Prostate gland (tissue), 2 donors: ENCODE data around the gene TGM1. TPM values are rescaled to one million over a fixed set of nuclear protein-coding genes. Genes with fewer than 3 reads are reported as not detected.

ENCODE experiments used
- DNase-seq: peaks from one replicate; pipeline ENCODE4 v3.0.0-alpha.2; 2019; ENCODE audit warnings: low spot score
- H3K27ac ChIP-seq, 2 donors: fragments of 200-600 bp; sonication (generic); 2 replicates each; pipeline ENCODE4 v1.5.1; 2017 to 2019
- H3K27me3 ChIP-seq: fragments of 200-600 bp; sonication (generic); replicated peaks from 2 replicates; pipeline ENCODE4 v1.5.1; 2019; ENCODE audit not compliant: insufficient read depth
- H3K36me3 ChIP-seq, 2 donors: fragments of 200-600 bp; sonication (generic); 1 replicate in 1 of 2; 2 replicates in 1 of 2; pipeline versions ENCODE4 v1.5.1 to v1.8.1; 2017 to 2019
- H3K4me1 ChIP-seq: fragments of 200-600 bp; sonication (generic); replicated peaks from 2 replicates; pipeline ENCODE4 v1.5.1; 2019
- H3K4me3 ChIP-seq, 2 donors: fragments of 200-600 bp; sonication (generic); 2 replicates each; pipeline ENCODE4 v1.5.1; 2017 to 2019
- H3K9me3 ChIP-seq: fragments of 200-600 bp; sonication (generic); 2 replicates; pipeline ENCODE4 v1.5.1; 2017
- POLR2A ChIP-seq: fragments of 450-650 bp; IDR thresholded peaks from one replicate; pipeline ENCODE4 v1.6.1; 2016; ENCODE audit warnings: antibody characterized with exemption, mild to moderate bottlenecking
- POLR2AphosphoS5 ChIP-seq: sonication (generic); formaldehyde crosslinking; IDR thresholded peaks from one replicate; pipeline ENCODE4 v1.6.1; 2017; ENCODE audit warnings: antibody characterized with exemption
- WGBS: methylation state at CpG from one replicate; pipeline ENCODE4 v1.1.5; 2018; 5-methylcytosine and 5-hydroxymethylcytosine counted together
- intact Hi-C: fragments of 100-400 bp; cut with DNase I; formaldehyde crosslinking; loops from one replicate; pipeline ENCODE4 v1.14.2; 2022
- total RNA-seq, 2 donors: library from RNA; depleted of rRNA; stranded (reverse); fragments of >200 nt; gene quantifications; one replicate each; pipeline ENCODE4 v1.1.0, GENCODE V29; 2016
- TF ChIP-seq, protein P1 (sequence below), 4 experiments: fragments of 200-600 bp in 2 of 4; fragments of 450-650 bp in 2 of 4; sonication (generic) in 2 of 4; IDR thresholded peaks; 1 replicate in 3 of 4; 2 replicates in 1 of 4; pipeline ENCODE4 v1.5.1; 2016 to 2019; ENCODE audit warnings: antibody characterized with exemption in 4 of 4, mild to moderate bottlenecking in 2 of 4, moderate library complexity in 2 of 4

Gene TGM1
- total RNA-seq, 2 donors from 2014 or later = 6.6 to 11.4 TPM

DNA sequence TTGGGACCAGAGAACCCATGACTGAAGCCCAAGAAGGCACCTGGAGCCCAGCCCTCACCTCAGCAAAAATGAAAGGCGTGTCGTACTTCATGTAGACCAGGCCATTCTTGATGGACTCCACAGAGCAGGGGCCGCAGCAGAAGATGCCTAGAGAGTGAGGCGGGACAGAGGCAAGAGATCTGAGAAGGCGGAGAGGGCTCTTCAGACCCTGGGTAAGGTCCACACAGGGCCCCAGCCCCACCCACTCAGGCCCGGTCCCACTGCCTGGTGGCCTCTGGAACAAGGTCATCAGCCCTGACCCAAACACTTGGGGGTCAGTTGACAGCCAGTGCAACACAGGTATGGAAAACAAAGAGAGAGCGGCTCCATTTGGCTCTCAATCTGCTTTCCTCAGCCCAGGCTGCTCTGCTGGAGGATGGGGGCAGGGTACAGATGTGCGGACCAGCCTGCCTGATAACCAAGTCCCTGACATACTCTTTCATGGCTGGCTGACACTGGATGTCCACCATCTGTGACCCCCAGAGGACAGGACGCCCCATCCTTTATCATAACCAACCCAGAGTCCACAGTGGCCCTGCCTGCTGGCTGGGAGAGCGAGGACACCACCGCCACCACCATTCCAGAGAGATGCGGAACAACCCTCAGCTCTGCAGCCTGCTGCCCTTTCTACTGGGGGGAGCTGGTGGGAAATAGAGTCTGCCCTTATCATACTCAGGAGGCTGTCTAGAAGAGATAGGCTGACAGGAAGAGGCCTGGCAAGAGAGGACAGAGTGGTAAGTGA is 6.9 kb downstream of the TGM1 start:
- H3K4me3 ChIP-seq = no peak overlapping the region
- WGBS = 88% methylated on average over 12 of the region's 12 CpGs
- H3K9me3 ChIP-seq = no peaks in the 10 kb centered on the region
- DNase-seq = no peak
- intact Hi-C loops = no loop called here
- TF ChIP-seq, protein P1, sequence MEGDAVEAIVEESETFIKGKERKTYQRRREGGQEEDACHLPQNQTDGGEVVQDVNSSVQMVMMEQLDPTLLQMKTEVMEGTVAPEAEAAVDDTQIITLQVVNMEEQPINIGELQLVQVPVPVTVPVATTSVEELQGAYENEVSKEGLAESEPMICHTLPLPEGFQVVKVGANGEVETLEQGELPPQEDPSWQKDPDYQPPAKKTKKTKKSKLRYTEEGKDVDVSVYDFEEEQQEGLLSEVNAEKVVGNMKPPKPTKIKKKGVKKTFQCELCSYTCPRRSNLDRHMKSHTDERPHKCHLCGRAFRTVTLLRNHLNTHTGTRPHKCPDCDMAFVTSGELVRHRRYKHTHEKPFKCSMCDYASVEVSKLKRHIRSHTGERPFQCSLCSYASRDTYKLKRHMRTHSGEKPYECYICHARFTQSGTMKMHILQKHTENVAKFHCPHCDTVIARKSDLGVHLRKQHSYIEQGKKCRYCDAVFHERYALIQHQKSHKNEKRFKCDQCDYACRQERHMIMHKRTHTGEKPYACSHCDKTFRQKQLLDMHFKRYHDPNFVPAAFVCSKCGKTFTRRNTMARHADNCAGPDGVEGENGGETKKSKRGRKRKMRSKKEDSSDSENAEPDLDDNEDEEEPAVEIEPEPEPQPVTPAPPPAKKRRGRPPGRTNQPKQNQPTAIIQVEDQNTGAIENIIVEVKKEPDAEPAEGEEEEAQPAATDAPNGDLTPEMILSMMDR (IDR thresholded peaks at IDR 0.05) = no peak
- TF ChIP-seq POLR2A (no peak), POLR2AphosphoS5 (no peak)
- no peak overlapping the region for H3K27ac ChIP-seq
- no peaks in the 10 kb centered on the region for H3K4me1 ChIP-seq
- no peaks in the 10 kb centered on the region for H3K27me3 ChIP-seq
- H3K36me3 ChIP-seq = no peaks in the 10 kb centered on the region

DNA sequence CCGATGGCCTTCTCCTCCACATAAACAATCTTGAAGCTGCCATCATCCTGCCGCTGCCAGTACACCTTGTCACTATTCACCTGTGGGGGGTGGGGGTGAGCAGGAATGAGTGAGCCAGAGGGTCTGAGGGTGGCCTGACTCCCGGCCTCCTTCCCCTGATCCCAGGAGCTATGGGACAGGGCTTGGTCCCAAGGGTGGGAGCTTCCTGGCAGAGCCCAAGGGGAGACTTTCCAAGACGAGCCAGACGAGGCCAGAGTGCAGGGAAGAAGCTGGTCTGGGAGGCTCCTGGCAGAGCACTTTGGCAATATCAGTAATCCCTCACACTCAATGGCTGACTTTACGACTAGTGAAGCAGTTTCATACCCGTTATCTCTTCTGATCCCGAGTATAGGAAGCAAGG is 7.5 kb downstream of the TGM1 start:
- intact Hi-C loops = no loop called here
- Histone ChIP-seq H3K27ac (no peak overlapping the region), H3K9me3 (no peaks in the 10 kb centered on the region), H3K27me3 (no peaks in the 10 kb centered on the region), H3K4me3 (no peak overlapping the region), H3K4me1 (no peaks in the 10 kb centered on the region), H3K36me3 (no peaks in the 10 kb centered on the region)
- TF ChIP-seq POLR2A = no peak
- TF ChIP-seq POLR2AphosphoS5 = no peak
- TF ChIP-seq, protein P1 (IDR thresholded peaks at IDR 0.05) = no peak
- no peak for DNase-seq
- 81% methylated on average over 8 of the region's 8 CpGs for WGBS

DNA sequence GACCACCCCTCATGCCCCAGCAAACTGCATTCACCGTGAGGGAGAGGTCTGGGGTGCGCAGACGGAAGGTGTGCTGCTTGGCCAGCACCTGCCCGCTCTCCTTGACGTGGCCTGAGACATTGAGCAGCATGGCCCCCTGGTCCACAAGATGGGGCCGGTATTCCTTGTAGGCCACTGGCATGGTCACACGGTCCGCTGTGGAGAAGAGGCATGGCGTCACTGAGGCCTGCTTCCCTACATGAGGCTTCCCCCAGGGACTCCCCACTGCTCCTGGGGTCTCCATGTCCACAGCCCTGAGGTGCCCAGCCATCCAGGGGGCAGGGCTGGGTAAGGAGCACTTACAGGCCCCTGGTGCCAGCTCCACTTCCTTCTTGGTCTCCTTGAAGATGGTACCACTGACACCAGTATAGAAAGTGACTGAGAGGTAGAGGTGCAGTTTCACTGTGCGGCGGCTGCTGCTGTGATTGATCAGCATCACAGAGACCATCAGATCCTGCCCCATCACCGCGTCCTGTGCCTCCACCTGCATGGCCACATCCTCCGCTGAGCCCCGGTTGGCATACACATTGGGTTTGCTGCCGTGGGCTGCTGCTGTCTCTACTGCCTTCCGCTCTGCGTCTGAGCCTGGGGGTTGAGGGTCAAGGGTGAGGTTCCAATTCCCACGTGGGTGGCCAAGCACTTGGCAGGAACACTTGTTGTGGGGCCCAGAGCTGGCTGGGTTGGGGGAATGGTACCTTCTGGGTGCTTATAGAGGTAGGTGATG is 8.2 kb downstream of the TGM1 start:
- no peak for TF ChIP-seq POLR2AphosphoS5
- TF ChIP-seq, protein P1 (IDR thresholded peaks at IDR 0.05) = no peak
- no peak for TF ChIP-seq POLR2A
- intact Hi-C loops = no loop called here
- H3K27ac ChIP-seq = no peak overlapping the region
- no peaks in the 10 kb centered on the region for H3K36me3 ChIP-seq
- DNase-seq = no peak
- H3K4me1 ChIP-seq = no peaks in the 10 kb centered on the region
- H3K4me3 ChIP-seq = no peak overlapping the region
- H3K9me3 ChIP-seq = no peaks in the 10 kb centered on the region
- 88% methylated on average over 16 of the region's 19 CpGs for WGBS
- no peaks in the 10 kb centered on the region for H3K27me3 ChIP-seq

DNA sequence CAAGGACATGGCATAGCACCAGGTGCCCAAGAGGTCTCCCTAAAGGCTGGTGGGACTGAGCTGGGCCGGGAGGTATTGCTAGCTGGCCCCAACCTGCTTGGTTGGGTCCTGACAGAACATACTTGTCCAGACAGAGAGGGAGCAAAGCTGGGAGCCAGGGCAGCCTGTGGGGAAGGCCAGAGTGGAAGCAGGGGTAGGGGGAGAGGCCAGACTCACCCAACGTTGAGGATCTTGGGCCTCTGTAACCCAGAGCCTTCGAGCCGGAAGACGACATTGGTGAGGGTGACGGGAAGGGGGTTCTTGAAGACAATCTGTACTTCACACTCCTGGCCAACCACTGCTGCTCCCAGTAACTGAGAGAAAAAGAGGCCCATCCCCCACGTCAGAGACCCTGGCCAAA is 9.0 kb downstream of the TGM1 start:
- H3K27me3 ChIP-seq = no peaks in the 10 kb centered on the region
- TF ChIP-seq, protein P1 (IDR thresholded peaks at IDR 0.05) = no peak
- TF ChIP-seq POLR2AphosphoS5 (no peak), POLR2A (no peak)
- intact Hi-C loops = no loop called here
- H3K36me3 ChIP-seq = no peaks in the 10 kb centered on the region
- no peak overlapping the region for H3K4me3 ChIP-seq
- no peak overlapping the region for H3K27ac ChIP-seq
- 88% methylated on average over 7 of the region's 7 CpGs for WGBS
- no peaks in the 10 kb centered on the region for H3K4me1 ChIP-seq
- no peak for DNase-seq
- no peaks in the 10 kb centered on the region for H3K9me3 ChIP-seq
